Calu3 (cell line): ENCODE measurements around the gene JPH4. TPM values are rescaled to one million over a fixed set of nuclear protein-coding genes. Genes with fewer than 3 reads are reported as not detected.

Experiments used
- BruUV-seq: library from RNA; stranded (reverse); fragments of 400-500 nt; replicated peaks from 2 replicates; lab custom pipeline; 2021; lab: Mats Ljungman, UMichigan
- CTCF ChIA-PET: fragments of 300-600 bp; sonication (Branson Sonifier 250); formaldehyde crosslinking; loops from one replicate; lab custom pipeline; 2022; ENCODE audit warnings: antibody characterized with exemption; lab: Charles Lee
- DNase-seq: peaks from one replicate; pipeline ENCODE4 v3.0.0; 2022
- H3K27ac Mint-ChIP-seq: one replicate; pipeline ENCODE4 v1.8.0; 2022; ENCODE audit warnings: mixed read lengths; ENCODE audit not compliant: unreplicated experiment
- H3K27me3 Mint-ChIP-seq: one replicate; pipeline ENCODE4 v1.8.0; 2022; ENCODE audit warnings: mixed read lengths; ENCODE audit not compliant: unreplicated experiment
- H3K36me3 Mint-ChIP-seq: one replicate; pipeline ENCODE4 v1.8.0; 2022; ENCODE audit warnings: mild to moderate bottlenecking, moderate library complexity, mixed read lengths; ENCODE audit not compliant: insufficient read depth, unreplicated experiment
- H3K4me1 Mint-ChIP-seq: one replicate; pipeline ENCODE4 v1.8.0; 2022; ENCODE audit warnings: mild to moderate bottlenecking, low read depth, mixed read lengths; ENCODE audit not compliant: unreplicated experiment
- H3K4me3 Mint-ChIP-seq: one replicate; pipeline ENCODE4 v1.8.0; 2022; ENCODE audit warnings: mild to moderate bottlenecking, low read depth, moderate library complexity, mixed read lengths; ENCODE audit not compliant: unreplicated experiment
- H3K9me3 Mint-ChIP-seq: one replicate; pipeline ENCODE4 v1.8.0; 2022; ENCODE audit warnings: low read depth, mixed read lengths; ENCODE audit not compliant: unreplicated experiment
- CTCF ChIP-seq: fragments of 200-600 bp; IDR thresholded peaks from one replicate; pipeline ENCODE4 v1.8.0; 2022; ENCODE audit warnings: antibody characterized with exemption; ENCODE audit not compliant: unreplicated experiment
- intact Hi-C: fragments of 100-400 bp; cut with micrococcal nuclease; formaldehyde crosslinking; loops from one replicate; pipeline ENCODE4 v1.10.0; 2022; ENCODE audit not compliant: unreplicated experiment
- total RNA-seq: library from RNA; stranded (reverse); gene quantifications from 2 replicates; pipeline ENCODE4 v1.2.3, GENCODE V29; 2022

Gene JPH4
- total RNA-seq, 1 experiment from 2014 or later, result not detected

- Mint-ChIP-seq H3K9me3 (no peaks in the 10 kb centered on the region), H3K27me3 (peaks cover 31% of the 10 kb centered on the region), H3K4me3 (no peak overlapping the region), H3K36me3 (no peaks in the 10 kb centered on the region), H3K4me1 (no peaks in the 10 kb centered on the region), H3K27ac (no peak overlapping the region)
- no TSS peak for BruUV-seq
- no peak for TF ChIP-seq CTCF
- no peak for DNase-seq
- CTCF ChIA-PET, result interaction anchor here (0.8 kb wide), 1 partner anchor 20 kb away, joined by 3 read pairs; no protein-coding TSS in a partner anchor
- intact Hi-C loops, result no loop called here
Measured at GRCh38 chr14:23603103-23603502, 24.5 kb upstream of the JPH4 start.

GRCh38 chr14:23602181-23603095 lies 23.8 kb upstream of the JPH4 start:
- CTCF ChIA-PET, result interaction anchor here (0.8 kb wide), 1 partner anchor 21 kb away, joined by 3 read pairs; no protein-coding TSS in a partner anchor
- intact Hi-C loops, result no loop called here

GRCh38 chr14:23601845-23602180 lies 23.2 kb upstream of the JPH4 start:
- DNase-seq, result no peak
- no TSS peak for BruUV-seq
- no peaks in the 10 kb centered on the region for H3K4me1 Mint-ChIP-seq
- H3K27ac Mint-ChIP-seq, result no peak overlapping the region
- intact Hi-C loops, result no loop called here
- CTCF ChIA-PET, result no interaction called here
- H3K4me3 Mint-ChIP-seq, result no peak overlapping the region
- TF ChIP-seq CTCF, result no peak
- no peaks in the 10 kb centered on the region for H3K9me3 Mint-ChIP-seq
- peaks cover 20% of the 10 kb centered on the region for H3K27me3 Mint-ChIP-seq
- no peaks in the 10 kb centered on the region for H3K36me3 Mint-ChIP-seq

More at GRCh38 chr14:23602181-23603095, 23.8 kb upstream of the JPH4 start:
- H3K27ac Mint-ChIP-seq, result no peak overlapping the region
- TF ChIP-seq CTCF, result no peak
- H3K4me3 Mint-ChIP-seq, result no peak overlapping the region
- DNase-seq, result no peak
- no peaks in the 10 kb centered on the region for H3K9me3 Mint-ChIP-seq
- peaks cover 26% of the 10 kb centered on the region for H3K27me3 Mint-ChIP-seq
- BruUV-seq, result no TSS peak
- H3K4me1 Mint-ChIP-seq, result no peaks in the 10 kb centered on the region
- H3K36me3 Mint-ChIP-seq, result no peaks in the 10 kb centered on the region

GRCh38 chr14:23601424-23601823 lies 22.8 kb upstream of the JPH4 start:
- intact Hi-C loops, result no loop called here
- H3K27me3 Mint-ChIP-seq, result peaks cover 19% of the 10 kb centered on the region
- H3K9me3 Mint-ChIP-seq, result no peaks in the 10 kb centered on the region
- no peak overlapping the region for H3K4me3 Mint-ChIP-seq
- H3K36me3 Mint-ChIP-seq, result no peaks in the 10 kb centered on the region
- no TSS peak for BruUV-seq
- no peak overlapping the region for H3K27ac Mint-ChIP-seq
- DNase-seq, result no peak
- CTCF ChIA-PET, result no interaction called here
- no peaks in the 10 kb centered on the region for H3K4me1 Mint-ChIP-seq
- no peak for TF ChIP-seq CTCF
